Chondrocyte (in vitro differentiated cells): Measurements from ENCODE around the gene ESPNL. TPM values are rescaled to one million over a fixed set of nuclear protein-coding genes. Genes with fewer than 3 reads are reported as not detected.

Experiments
- DNase-seq: peaks from one replicate; pipeline ENCODE4 v3.0.0; 2021; ENCODE audit warnings: mixed read lengths, low spot score
- H3K27ac Mint-ChIP-seq: one replicate; pipeline ENCODE4 v1.8.0; 2021; ENCODE audit warnings: mild to moderate bottlenecking, moderate library complexity, mixed read lengths; ENCODE audit not compliant: unreplicated experiment
- H3K27me3 Mint-ChIP-seq: 2 replicates; pipeline ENCODE4 v1.8.0; 2021; ENCODE audit warnings: low read depth, mixed read lengths
- H3K36me3 Mint-ChIP-seq: 2 replicates; pipeline ENCODE4 v1.8.0; 2021; ENCODE audit warnings: low read depth, mixed read lengths
- H3K4me1 Mint-ChIP-seq: 2 replicates; pipeline ENCODE4 v1.8.0; 2021; ENCODE audit warnings: low read depth, mild to moderate bottlenecking, mixed read lengths
- H3K4me3 Mint-ChIP-seq: one replicate; pipeline ENCODE4 v1.8.0; 2021; ENCODE audit warnings: mild to moderate bottlenecking, moderate library complexity, mixed read lengths; ENCODE audit not compliant: unreplicated experiment
- H3K9me3 Mint-ChIP-seq: 2 replicates; pipeline ENCODE4 v1.8.0; 2021; ENCODE audit warnings: low read depth, mixed read lengths
- CTCF ChIP-seq: fragments of 200-600 bp; sonication (generic); IDR thresholded peaks from 2 replicates; pipeline ENCODE4 v1.5.0; 2021; ENCODE audit warnings: antibody characterized with exemption, mild to moderate bottlenecking, moderate library complexity
- total RNA-seq: library from RNA; stranded (reverse); gene quantifications from 3 replicates; pipeline ENCODE4 v1.2.1, GENCODE V29; 2021

The ESPNL gene
- total RNA-seq, 1 donor from 2014 or later: 0.07 TPM

DNA sequence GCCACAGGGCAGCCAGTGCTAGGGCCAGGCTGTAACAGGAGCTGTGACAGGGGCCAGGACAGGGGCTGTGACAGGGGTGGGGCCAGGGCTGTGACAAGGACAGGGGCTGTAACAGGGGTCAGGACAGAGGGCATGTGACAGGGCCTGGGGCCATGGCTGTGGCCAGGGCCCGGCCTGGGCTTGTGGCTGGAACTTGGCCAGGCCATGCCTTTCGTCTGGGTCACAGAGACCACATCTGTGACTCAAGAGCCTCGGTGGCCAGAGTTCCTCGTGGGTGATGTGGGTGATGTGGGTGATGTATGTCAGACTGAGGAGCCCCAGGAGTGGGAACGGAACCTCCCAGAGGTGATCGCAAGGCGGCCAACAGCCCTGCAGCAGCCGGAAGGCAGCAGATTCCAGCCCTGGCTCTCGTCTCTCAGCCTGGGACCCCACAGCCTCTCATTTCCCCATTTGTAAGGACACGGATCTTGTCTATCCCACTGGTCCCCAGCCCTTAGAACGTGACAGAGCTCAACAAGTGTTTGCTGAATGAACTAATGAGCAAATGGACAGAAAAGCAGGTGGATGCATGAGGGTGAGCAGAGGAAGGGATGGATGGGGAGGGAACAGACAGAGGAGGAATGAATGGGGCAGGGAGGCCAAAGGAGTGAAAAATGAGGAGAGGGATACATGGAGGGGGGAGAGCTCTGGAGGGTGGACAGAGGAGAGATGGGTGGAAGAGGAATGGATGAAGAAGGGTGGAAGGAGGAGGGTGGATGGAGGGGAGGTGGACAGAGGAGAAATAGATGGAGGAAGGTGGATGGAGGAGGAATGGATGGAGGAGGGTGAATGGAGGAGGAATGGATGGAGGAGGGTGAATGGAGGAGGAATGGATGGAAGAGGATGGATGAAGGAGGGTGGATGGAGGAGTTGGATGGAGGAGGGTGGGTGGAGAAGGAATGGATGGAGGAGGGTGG, 17.3 kb downstream of the ESPNL start:
- H3K4me1 Mint-ChIP-seq: peaks cover 3% of the 10 kb centered on the region
- H3K36me3 Mint-ChIP-seq: peaks cover 6% of the 10 kb centered on the region
- H3K27ac Mint-ChIP-seq: no peak overlapping the region
- peaks cover 10% of the 10 kb centered on the region for H3K9me3 Mint-ChIP-seq
- no peak for TF ChIP-seq CTCF
- H3K27me3 Mint-ChIP-seq: peaks cover 9% of the 10 kb centered on the region
- H3K4me3 Mint-ChIP-seq: no peak overlapping the region
- DNase-seq: peak; percentile 65

- H3K27ac Mint-ChIP-seq: no peak overlapping the region
- no peak overlapping the region for H3K4me3 Mint-ChIP-seq
- no peaks in the 10 kb centered on the region for H3K36me3 Mint-ChIP-seq
- DNase-seq: peak; percentile 89
- peaks cover 9% of the 10 kb centered on the region for H3K27me3 Mint-ChIP-seq
- TF ChIP-seq CTCF: no peak
- peaks cover 3% of the 10 kb centered on the region for H3K4me1 Mint-ChIP-seq
- no peaks in the 10 kb centered on the region for H3K9me3 Mint-ChIP-seq
These were observed 19.8 kb downstream of the ESPNL start for GRCh38 chr2:238119756-238120462.

DNA sequence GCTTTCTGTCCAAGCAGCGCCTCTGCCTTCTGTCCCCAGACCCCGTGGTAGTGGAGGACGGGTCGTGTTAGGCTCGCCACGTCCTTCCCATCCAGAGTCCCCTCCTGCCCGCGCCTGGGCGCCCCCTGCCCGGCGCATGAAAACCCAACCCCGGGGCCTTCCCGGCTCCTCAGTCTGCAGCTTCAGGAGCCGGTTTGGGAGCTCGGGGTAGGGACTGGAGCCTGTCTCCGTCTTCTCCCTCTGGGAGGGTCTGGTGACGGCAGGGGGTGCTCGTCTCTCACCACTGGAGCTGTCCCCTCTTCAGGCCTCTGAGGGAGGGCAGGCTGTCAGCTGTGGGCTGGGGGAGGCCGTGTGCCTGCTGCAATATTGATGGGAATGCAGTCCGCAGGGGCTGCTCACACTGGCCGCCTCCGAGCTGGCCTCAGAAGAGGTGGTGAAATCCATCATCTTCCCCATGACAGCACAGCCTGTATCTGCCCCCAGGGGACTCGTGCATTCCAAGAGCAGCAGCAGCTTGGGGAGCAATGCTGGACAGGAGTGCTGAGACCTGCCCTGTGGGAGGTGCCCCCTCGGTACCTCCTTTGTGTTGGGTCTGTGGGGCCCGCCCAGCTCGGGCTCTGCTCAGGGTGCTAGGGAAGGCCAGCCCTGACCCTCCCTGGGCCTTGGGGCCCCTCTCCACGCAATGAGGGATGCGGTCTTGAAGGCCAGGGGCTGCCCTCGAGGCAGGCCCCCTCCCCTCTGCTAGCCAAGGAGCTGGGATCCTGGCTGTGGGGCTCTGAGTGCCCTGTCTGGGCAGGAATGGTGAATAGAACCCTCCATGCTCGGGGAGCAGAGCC, 20.5 kb downstream of the ESPNL start:
- peak; percentile 77 for DNase-seq
- H3K27ac Mint-ChIP-seq: no peak overlapping the region
- no peaks in the 10 kb centered on the region for H3K9me3 Mint-ChIP-seq
- peaks cover 3% of the 10 kb centered on the region for H3K4me1 Mint-ChIP-seq
- no peak overlapping the region for H3K4me3 Mint-ChIP-seq
- H3K36me3 Mint-ChIP-seq: no peaks in the 10 kb centered on the region
- peaks cover 9% of the 10 kb centered on the region for H3K27me3 Mint-ChIP-seq
- TF ChIP-seq CTCF: peak; percentile 66

GRCh38 chr2:238121511-238122286, 21.6 kb downstream of the ESPNL start:
- no peaks in the 10 kb centered on the region for H3K36me3 Mint-ChIP-seq
- peak; percentile 79 for DNase-seq
- no peaks in the 10 kb centered on the region for H3K9me3 Mint-ChIP-seq
- H3K4me1 Mint-ChIP-seq: peaks cover 3% of the 10 kb centered on the region
- no peak for TF ChIP-seq CTCF
- H3K27me3 Mint-ChIP-seq: peaks cover 9% of the 10 kb centered on the region
- H3K27ac Mint-ChIP-seq: no peak overlapping the region
- no peak overlapping the region for H3K4me3 Mint-ChIP-seq
